ELF-1 (cell line): ENCODE results near the gene MVB12B.

ENCODE experiments used
- DNase-seq: peaks from one replicate; pipeline ENCODE4 v3.0.0-alpha.2; 2016; ENCODE audit warnings: low read depth, low spot score

MVB12B gene

DNA sequence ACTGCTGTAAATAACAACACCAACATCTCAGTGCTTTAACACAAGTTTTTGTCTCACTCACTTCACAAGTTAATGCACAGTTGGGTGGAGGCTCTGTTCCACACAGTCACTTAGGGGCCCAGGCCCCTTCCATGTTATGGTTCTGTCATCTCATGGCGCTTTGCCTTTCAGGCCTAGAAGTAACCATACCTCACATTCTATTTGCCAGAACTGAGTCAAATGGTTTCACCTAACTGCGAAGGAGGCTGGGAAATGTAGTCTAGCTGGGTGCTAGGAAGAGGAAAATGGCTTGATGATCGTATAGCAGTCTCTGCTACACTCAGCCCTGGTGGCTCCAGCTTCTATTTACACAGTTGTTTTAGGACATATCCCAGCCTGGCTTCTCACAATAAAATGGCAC is 23.1 kb upstream of the MVB12B start:
- no peak for DNase-seq

DNA sequence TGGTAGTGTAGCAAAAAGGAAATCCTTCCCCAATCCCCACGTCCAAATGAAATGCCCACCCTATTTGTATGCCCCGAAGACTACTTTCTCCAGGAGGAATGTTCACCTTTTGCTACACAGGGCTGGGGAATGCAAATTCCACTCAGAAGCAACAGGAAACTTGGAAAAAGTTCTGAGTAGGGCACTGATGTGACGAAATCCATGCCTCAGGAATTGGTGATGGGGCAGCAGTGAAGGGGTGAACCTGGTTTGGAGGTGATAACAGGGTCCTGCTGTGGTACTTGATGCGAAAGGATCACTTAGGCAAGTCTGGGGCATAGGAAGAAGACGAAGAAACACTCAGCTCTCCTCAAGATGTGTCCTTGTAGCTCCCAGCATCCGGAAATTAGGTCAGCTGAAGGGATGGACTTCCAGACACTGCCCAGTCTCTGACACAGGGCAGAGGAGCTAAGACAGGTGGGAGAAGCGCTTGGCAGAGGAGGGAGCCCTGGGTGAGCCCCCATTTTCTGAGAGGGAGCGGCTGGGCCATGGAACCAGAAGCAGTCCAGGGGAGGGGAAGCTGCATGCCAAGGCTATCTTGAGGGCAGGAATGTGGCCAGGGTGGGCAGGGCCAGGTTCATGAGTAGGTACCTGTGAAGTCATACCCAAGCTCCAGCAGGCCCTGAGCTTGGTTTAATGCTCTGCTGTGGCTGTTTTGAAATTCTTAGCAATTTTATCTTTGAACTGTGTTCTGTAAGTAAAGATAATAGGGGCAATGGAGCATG is 22.2 kb upstream of the MVB12B start:
- DNase-seq, result no peak

DNA sequence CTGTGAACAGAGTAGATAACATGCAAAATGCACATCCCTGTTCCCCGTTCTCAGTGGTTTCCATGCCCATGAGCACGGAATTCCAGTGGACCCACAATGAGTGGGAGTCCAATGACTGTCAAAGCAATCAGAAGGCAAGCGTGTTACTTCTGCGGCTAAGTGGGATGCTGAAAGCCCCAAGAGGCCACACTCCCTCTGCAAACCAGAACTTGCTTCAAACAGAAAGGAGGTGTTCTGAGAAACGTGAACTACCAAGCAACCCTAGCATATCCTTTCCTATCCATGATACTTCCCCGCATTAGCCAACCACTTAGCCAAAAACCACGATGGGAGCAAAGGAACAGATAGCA is 21.7 kb upstream of the MVB12B start:
- no peak for DNase-seq

DNA sequence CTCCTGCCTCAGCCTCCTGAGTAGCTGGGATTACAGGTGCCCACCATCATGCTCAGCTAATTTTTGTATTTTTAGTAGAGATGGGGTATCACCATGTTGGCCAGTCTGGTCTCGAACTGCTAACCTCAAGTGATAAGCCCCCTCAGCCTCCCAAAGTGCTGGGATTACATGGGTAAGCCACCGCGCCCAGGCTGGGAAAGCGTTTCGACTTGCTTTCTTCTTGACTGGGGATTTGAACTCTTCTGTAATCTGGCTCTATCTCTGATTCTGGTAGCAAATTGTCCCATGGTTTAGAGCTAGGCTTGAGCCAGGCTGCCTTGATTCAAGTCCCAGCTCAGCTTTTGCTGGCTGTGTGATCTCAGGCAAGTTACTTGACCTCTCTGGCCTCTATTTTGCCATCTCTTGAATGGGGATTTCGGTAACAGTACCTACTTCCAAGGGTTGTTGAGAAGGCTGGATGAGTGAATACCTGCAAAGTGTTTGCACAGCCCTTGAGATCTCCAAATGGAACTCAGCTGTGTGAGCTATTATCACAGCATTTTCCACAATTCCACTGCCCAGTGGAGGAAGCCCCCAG is 20.5 kb upstream of the MVB12B start:
- no peak for DNase-seq

DNA sequence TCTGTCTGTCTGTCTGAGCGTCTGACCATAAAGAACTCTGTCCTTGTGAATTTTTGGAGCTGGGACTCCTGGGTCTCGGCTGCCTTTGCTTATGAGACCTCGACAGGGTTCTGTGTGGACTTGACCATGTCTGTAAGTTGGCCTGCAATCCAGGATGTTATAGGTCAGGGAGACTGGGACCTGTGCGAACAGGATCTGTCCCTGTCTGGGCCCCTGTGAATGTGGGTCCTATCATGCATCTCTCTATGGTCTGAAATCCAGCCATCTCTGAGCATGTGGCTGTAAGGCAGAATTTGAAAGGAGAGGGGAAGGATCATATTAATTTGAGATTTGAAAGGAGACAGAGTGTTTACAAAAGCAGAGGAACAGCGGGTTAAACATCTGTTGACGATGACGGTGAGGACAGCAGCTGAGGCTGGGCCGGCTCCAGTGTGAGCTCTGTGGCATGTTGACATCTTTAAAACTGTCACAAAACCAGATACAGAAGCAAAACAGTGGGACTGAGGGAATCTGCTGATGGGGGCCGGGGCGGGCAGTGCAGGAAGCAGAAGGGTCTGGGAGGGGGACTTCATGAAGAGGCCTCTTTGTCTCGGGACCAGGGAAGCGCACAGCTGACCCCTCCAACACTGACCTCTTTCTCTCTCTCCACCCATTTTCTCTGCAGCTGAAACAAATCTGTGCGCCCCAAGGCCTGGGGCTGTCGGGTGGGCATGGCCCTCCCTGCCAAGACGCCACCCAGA is 19.1 kb upstream of the MVB12B start:
- no peak for DNase-seq

DNA sequence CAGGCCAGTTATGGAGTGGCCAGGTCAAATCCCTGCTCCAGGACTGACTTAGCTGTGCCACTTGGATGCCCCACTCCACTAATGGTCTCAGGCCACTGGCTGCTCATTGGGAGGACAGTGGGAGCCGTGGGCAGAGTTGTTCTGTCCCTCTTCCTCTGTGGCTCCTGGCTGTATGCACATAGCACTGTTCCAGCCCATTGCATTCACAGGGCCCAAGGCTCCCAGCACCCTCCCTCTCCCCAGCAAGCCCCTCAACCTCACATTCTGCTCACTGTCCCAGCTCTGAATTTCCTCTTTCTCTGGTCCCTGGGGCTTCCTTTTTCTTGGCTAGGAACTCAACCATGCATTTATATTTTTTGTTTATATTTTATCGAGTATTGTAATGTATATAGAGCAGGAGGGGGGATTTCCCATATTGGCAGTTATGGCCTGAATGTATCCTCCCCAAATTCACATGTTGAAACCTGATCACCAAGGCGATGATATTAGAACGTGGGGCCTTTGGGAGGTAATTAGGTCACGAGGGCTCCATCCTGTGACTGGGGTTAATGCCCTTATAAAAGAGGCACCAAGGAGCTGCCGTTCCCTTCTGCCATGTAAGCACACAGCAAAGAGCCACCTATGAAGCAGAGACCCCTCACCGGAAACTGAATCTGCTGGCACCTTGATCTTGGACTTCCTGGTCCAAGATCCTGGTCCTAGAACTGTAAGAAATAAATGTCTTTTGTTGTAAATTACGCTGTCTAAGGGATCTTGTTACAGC is 17.0 kb upstream of the MVB12B start:
- DNase-seq, result no peak

DNA sequence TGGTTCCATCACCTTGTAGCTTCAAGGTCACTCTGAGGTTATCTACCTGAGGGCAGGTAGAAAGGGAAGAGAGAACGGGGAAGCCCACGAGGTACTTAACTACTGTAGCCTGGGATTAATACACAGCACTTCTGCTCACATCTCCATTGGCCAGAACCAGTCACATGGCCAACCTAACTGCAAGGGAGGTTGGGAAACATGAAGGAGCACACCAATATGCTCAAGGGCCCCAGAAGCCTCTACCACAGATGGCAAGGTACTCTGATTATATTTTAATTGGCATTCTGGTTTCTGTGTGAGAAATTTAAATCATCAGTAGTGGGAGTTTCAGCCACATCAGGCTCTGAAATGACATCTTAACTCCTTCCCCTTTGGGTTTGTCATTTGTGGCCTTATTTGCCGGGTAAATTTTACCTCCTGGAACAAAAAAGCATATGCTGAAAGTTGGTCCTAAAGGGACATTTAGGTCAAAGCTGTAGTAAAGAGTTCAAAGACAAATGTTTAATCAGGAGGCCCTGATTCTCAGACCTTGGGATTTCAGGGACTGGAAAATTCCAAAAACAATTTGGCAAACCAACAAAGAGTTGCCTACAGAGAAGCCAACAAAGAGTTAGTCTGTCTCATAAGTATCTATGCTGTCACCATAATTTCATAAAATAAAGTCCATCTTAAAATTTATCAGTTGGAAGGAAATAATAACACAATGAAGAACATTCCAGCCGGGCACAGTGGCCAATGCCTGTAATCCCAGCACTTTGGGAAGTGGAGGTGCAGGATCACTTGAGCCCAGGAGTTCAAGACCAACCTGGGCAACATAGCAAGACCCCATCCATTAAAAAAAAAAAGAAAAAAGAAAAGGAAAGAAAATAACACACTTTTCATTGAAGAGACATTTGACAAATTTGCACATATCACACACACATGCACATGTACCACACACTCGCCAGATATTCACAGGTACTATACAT is 13.8 kb upstream of the MVB12B start:
- DNase-seq, result no peak

DNA sequence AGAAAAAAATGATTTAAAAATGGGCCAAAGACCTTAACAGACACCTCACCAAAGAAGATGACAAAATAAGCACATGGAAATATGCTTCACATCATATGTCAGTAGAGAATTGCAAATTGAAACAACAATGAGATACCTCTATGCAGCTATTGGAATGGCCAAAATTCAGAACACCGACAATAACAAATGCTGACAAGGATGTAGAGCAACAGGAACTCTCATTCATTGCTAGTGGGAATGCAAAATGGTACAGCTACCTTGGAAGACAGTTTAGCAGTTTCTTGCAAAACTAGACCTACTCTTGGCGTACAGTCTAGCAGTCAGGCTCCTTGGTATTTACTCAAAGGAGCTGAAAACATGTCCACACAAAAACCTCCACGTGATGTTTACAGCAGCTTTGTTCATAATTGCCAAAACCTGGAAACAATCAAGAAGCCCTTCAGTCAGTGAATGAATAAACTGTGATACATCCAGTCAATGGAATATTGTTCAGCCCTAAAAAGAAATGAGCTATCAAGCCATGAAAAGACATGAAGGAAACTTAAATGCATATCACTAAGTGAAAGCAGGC is 10.5 kb upstream of the MVB12B start:
- DNase-seq, result no peak

DNA sequence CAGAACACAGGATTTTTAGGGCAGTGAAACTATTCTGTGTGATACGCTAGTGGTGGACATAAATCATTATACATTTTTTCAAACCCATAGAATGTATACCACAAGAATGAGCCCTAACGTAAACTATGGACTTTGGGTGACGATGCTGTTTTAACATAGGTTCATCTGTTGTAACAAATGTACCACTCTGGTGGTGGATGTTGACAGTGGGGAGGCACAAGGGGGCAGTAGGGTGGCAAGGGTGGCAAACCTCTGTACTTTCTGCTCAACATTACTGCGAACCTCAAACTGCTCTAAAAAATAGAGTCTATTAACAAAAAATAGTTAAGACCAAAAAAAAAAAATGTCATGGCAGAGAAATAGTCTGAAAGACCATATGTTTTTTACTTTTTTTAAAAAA is 9.1 kb upstream of the MVB12B start:
- no peak for DNase-seq

DNA sequence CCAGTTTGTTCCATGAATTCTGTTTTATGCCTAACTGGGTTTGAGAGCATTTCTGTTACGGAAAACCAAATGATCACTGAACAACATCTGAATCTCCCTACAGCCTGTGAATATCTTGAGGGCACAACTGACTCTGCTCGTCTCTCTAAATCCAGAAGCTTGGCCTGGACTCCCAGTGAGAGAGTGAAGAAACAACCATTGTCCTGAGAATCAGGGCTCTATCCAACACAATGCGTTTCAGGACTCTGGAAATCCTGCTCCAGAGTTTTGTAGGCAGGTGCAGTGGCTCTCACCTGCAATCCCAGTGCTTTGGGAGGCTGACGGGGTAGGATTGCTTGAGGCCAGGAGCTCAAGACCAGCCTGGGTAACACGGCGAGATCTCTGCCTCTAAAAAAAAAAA is 7.8 kb upstream of the MVB12B start:
- DNase-seq, result no peak

DNA sequence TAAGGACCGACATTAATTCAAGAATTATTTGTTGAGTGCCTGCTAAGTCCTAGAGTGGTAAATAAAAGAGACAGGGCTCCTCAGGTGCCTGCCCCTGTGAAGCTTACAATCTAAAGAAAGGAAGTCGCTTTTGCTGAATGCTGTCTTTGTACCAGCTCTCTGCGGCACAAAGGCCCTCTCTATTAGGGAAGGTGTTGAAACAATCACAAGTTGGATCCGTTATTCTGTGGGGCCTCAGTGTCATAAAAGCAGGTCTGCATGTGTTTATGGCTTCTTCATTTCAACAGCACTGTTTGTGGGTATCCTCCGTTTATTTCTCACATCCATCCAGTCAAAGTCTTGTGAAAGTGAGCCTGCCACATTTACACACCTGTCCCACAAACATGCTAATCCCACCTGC is 7.0 kb upstream of the MVB12B start:
- no peak for DNase-seq

DNA sequence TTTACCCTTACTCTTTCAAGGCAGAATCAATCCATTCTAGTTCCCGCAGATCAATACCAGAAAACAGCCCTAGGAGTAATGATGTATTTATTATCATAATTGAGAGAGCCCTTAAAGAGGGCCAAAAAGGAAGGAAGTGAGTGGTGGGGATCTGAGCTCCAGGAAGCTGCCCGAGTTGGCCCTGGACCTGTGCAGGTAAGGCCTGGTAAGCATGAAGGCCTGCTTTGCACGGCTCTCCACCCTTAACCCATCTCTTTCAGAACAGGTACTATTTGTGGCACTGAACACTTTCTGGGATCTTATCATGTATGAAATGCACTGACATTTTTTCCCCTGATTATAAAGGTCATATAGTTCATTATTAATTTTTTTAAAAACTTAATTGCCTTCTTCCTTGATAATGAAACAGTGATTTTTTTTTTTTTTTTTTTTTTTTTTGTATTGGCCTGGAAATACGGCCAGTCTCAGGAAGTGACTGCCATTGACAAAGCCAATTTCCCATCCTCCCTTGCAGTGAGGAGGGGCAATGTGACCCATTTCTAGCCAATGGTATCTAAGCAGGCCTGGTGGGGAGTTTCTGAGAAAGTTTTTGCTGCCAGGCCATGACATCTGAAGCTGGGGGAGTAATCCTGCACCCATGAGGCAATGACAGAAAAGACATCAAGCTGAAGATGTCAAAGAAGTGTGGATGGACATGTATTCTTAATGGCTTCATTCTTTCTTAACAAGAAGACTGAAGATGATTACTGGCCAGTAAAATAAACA is 6.3 kb upstream of the MVB12B start:
- no peak for DNase-seq

DNA sequence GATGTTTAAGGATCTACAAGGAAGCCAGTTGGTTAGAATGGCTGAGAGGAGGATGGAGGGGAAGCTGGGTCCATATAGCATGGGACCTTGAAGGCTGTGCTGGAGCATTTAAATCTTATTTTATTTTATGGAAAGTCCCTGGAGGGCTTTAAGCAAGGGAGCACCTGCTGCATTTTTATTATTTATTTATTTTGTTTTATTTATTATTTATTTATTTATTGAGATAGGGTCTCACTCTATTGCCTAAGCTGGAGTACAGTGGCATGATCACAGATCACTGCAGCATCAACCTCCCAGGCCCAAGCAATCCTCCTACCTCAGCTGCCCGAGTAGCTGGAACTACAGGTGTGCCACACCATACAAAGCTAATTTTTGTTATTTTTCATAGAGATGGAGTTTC is 4.9 kb upstream of the MVB12B start:
- no peak for DNase-seq

DNA sequence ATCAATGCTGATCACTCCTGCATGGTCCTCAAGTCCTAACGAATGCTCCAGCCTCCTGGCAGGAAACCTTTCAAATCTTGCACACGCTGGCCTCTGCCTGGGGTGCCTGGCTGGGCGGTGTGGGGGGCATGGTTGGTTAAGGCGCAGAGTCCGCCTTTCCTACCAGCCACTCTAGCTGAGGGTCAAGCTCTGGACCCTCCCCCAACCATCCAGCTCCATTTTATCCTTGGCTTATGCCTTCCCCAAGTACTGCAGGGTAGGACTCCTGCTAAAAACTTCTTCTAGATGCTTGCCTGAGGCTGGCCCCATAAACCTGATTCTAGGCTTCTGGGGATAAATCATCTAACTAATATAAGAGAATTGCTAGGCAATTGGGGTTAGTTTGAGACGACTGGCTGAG is 808 bp upstream of the MVB12B start:
- no peak for DNase-seq

DNA sequence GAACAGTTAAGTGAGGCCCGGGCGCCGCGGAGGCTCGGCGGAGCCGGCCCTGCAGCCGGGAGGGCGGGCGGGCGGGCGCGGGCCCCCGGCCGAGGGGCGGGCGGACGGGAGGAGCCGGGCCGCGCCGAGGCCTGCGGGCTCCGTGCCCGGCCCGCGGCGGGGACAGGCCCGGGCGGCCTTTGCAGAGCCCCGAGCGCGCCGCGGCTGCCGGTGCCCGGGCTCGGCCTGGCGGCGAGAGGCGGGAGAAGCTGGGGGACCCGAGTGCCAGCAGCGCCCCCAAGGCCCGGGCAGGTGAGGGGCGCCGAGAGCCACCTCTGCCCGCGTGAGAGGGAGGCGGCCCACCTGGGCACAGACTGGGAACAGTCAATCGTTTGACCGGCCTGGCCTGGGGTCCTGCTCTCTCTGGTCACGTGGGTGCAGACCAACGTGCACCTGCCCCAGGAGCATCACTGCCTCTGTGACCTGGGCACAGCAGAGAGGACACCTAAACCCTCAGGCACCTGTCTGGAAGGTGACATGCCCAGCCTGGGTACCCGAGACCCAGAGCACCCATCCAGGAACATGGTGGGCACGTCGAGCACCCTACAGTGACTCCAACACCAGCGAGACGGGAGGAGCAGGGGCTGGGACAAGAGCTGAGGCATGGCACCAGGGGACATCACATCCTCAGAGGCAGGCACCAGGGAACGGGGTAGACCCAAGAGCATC is 531 bp downstream of the MVB12B start:
- DNase-seq, result peak; percentile 36

DNA sequence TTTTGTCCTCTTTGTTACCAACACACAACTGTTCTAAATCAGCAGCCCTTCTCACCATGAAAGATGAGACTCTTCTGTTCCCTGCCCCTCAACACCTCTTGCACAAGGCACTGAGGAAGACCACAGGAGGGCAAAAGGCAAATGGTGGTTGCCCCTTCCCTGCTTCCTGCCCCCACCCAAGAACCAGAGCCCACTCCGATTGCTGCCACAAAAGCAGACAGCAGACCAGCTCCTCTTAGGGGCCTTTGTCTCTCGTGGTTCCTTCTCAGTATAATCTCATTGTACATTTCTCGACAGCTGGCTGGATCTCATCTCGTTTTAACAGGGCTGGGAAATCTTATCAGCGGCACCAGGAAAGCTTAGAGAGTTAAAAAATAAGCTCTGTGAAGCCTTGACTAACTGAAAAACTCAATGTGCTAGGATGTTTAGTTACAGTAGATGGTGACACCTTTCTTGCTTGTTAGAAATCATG is 1.1 kb downstream of the MVB12B start:
- DNase-seq, result no peak

DNA sequence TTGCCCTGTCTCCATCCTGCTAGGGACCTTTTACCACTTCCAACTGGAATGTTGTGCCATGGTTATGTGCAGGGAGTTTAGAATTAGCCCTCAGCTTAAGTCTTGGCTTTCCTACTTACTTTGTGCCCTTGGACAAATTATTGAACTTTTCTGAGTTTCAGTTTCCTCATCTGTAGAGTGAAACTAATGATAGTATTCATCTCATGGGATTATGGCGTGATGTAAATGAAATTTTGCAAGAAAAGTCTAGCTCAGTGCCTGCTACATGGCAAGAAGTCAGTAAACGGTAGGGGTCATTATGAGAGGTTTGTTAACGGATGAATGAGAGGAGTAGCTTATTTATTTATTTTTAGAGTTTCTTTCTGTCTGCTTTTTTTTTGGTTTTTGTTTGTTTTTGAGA is 1.8 kb downstream of the MVB12B start:
- DNase-seq, result no peak

DNA sequence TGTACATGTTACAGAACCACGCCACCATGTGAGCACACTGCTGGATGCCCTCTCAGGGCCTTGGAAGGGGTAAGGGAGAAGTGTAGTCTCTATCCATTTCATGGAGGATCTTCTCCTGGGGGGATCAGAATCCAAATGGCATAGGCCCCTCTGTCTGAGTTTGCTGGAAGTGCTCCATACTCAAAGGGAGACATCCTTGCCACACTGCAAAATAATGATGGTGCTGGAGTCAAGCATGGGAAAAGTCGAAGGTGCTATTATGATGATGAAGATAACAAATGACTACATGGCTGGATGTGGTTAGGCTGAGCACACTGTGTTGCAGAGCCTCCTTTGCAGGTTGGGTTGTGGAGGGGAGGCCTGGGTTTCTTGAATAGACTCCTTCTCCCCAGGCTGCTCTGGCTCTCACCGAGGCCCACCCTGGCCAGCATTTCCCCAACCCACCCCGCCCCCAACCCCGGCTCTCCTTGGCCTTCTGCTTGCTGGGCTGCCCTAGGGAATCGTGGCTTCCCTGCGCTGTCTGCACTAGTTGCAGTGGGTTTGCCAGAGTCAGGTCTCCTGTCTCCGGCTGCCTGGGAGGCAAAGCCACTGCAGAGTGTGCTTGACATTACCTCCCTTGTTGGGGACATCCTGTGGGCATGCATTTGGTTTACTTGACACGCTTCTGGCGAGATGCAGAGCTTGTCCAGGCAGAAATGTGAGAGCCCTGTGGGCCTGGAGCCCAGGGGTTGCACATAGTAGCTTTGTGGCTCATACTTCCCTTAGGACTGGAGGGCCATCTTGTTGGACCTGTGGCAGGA is 3.0 kb downstream of the MVB12B start:
- DNase-seq, result no peak

DNA sequence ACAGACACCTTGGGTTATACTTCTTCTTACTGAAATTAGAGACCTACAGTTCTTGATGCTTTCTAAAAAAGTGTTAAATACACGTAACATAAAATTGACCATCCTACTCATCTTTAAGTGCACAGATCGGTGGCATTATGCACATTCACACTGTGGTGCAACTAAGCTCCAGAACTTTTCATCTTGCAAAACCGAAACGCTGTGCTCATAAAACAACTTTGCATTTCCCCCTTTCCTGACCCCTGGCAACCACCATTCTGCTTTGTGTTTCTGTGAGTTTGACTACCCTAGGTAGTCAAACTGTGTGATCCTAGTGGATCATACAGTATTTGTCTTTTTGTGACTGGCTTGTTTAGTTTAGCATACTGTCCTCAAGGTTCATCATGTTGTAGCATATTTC is 3.9 kb downstream of the MVB12B start:
- no peak for DNase-seq
